GM19239 (cell line): Measurements from ENCODE around the gene NEK8.
A peak's percentile ranks its signal among the peaks of the same experiment; 100 is the strongest.
"Not testable (repeated sequence)": the region's sequence is repeated elsewhere in the genome, so short reads cannot be mapped to it uniquely, and the experiment has no call there.

ENCODE experiments used
- DNase-seq: peaks from one replicate; pipeline ENCODE4 v3.0.0; 2011; ENCODE audit warnings: low spot score; ENCODE audit not compliant: insufficient read length
- FAIRE-seq: peaks from 2 replicates; lab custom pipeline; 2011; peaks lifted over from hg19 to GRCh38; lab: Jason Lieb, UNC

NEK8 gene

DNA sequence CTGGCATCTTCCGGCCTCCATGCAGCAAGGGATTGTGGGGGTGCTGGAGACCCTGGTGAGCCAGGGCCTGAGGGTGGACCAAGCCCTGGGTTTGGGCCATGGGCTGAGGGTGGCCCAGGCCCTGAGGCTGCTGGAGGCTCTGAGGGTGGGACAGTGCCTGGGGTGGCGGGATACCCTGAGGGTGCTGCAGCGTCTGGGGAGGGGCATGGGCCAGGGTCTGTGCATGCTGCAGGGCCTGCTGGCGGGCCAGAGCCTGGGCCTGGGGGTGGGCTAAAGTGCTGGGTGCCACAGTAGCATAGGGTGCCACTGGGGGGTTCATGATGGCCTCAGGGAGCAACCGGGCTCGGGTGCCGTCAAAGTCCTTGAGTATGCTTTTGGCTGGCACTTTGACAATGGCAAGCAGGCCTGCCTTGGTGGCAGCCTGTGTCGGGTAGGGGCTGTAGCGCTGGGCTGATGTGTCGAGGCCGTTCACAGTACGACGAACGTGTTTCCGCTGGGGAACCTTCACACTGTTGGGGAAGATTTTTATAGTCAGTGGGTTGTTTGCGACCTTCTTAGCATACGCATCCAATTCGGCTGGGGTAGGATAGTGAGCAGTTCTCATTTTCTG, 30.8 kb downstream of the NEK8 start:
- FAIRE-seq = no peak
- DNase-seq = no peak

DNA sequence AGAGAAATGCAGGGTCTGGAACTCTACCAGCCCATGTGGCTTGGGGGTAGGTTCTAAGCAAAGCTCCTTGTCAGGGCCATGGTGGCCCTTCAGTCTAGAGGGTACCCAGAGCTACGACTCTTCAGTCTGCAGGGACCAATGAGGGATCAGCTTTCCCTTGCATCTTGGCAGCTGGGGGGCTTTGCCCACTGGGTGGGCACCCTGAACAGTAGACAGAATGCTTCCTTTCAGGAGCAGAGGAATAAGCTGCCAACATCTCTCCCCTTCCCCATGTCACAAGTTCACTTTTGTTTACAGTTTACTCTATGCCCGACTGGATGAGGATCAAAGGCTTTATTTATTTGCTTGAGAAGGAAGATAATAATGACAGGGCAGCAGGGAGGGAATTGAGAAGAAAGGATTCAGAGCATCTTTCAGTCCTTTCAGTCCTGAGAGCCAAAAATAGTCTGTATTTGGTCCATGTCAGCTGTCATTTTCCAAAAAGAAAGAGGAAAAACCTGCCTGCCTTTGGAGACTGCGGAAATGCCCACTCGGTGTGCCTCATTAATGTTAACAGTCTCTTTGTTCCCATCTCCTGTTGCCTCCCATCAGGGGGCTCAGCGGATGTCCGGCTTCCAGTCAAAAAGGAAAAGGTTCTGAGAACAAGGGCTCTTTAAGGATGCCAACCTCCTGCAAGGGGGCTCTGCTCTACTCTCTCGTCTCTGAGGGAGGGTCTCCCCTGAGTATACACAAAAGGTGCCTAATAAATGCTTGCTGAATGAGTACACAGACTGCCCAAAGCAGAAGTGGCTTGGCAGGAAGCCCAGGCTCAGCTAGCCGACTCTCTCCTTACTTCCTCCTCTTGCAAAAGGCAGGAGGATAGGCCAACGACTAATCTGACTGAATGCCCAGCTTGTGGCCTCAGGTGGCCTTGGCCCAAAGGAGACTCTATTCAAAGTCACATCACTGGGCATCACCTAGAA, 32.3 kb downstream of the NEK8 start:
- FAIRE-seq (no peak), DNase-seq (no peak)

DNA sequence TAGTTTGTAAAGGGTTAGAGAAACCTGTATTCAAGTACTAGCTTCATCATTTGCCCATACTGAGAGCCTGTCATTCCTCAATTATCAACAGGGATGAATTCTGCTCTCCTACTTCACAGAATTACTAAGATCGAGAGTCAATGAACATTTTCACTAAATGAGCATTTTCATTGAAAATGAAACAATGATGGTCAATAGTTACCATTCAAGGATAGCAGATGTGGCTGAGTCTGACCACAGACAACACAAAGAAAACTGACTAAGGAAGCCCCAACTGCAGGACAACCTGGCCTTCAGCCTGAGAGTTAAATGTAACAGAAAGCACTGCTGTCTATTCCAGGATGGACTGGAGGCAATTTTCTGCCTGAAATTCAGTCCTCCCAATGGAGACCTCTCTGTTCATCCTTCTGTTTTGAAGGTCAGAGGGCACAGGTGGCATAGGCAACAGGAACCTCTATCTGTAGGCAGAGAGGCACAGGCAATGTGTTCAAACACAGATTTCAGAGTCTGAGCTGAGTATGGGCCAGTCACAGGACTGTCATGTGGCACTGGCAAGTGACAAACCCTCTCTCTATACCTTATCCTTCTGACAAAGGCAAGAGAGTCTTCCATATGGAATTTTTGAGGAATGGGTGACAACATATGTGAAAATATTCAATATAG, 34.7 kb downstream of the NEK8 start:
- FAIRE-seq (peak; percentile 84), DNase-seq (peak; percentile 46)

DNA sequence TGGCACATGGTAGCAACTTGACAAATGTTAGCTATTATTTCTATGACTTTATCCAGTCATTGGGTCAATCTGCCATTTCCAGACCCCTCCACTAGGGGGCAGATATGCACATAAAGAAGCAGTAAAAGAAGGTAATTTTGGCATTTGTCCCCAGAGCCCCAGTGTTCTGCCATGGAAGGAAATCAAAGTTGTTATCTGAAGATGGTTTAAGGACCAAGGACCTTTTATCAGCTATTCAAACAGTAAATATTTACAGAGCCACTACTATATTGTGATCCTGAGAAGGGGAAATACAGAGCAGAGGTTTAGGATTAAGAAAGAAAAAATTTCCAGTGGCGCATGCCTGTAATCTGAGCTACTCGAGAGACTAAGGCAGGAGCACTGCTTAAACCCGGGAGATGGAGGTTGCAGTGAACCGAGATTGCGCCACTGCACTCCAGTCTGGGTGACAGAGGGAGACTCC, 35.2 kb downstream of the NEK8 start:
- peak; percentile 47 for DNase-seq
- peak; percentile 81 for FAIRE-seq

DNA sequence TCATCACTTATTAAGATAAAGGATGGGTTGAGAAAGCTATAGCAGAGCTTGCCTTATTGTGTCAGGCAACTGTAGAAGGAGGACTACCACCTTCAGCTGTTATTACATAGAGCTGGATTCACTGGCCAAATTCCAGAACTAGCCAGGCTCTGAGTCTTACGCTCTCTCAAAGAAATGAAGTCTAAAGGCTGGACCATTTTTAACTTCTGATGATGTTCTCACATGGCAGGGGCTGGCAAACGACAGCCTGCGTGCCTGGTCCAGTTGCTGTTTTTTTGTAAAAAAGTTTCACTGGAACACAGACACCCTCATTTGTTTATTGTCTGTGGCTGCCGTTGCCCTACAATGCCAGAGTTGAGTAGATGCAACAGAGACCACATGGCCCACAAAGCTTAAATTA, 36.5 kb downstream of the NEK8 start:
- no peak for DNase-seq
- FAIRE-seq = no peak

DNA sequence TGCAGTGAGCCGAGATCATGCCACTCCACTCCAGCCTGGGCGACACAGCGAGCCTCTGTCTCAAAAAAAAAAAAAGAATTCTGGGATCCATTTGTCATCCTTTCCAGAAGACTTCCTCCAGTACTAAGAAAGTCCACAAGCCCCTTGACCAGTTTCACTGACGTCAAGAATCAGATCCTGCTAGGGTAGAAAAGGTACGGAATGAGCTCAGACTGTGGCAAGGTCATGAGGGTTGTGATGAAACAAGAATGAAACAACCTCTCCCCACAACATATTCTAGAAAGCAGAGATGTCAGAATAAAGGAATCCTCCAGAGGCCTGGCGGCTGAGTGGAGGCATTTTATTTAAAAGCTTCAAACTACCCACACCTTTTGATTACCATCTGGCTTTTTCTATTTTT, 45.1 kb downstream of the NEK8 start:
- DNase-seq = no peak
- FAIRE-seq = no peak

DNA sequence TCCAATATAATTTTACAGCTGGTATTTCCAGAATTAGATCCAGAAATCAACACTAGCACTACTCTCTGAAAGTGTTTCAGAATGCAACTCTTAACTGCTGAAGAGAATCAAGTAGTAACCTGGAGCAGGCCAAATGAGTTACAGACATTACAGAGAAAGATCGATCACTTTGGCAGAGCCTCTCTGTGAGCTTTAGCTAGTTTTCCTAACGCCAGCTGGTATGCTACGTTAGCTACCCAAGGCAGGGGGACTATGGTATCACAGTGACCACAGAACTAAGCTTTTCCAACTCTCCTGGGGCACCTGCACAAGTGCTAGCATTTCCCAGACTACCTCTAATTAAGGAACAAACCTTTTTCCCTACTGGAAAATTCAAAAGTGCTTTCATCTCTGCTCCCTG, 45.6 kb downstream of the NEK8 start:
- FAIRE-seq (no peak), DNase-seq (no peak)

DNA sequence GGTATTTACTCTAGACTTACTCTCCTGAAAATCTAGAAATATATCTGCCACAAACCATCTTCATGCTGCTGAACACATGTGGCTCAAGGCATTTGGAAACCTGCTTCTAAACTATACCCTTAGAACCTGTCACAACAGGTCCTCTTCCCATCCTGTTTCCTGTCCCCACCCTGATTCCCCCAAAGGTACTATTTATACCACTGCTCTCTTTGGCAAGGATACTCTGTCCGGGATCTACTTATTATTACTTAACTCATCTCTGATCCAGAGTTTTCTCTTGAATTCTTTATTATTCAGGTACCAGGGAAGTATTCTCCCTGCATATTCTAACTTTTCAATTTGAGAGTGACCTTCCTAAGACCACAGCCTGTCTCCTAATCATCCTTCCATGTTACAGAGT, 48.6 kb downstream of the NEK8 start:
- no peak for DNase-seq
- no peak for FAIRE-seq

DNA sequence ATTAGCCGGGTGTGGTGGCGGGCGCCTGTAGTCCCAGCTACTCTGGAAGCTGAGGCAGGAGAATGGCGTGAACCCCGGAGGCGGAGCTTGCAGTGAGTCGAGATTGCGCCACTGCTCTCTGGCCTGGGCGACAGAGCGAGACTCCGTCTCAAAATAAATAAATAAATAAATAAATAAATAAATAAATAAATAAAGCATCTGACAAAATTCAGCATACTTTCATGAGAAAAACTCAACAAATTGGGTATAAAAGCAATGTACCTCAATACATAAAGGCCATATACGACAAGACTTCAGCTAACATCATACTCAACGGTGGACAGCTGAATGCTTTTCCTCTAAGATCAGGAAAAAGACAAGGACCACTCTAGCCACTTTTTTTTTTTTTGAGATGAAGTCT, 51.0 kb downstream of the NEK8 start:
- FAIRE-seq, DNase-seq: not testable (repeated sequence)

DNA sequence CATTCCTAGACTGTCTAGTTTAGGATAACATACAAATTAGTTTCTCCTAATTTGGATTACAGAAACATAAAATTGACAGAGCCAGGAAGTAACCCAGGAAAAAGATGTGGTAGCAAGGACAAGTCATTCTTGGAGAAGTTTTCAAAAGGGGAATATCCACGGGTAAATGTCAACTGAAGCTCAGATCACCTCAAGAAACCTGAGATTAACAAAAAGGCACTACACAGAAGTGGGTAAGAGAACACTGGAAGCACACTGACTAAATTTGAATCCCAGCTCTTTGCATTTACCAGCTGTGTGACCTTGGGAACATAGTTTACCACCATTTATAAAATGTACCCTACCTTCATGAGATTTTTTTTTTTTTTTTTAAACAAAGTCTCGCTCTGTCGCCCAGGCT, 54.6 kb downstream of the NEK8 start:
- no peak for DNase-seq
- no peak for FAIRE-seq

DNA sequence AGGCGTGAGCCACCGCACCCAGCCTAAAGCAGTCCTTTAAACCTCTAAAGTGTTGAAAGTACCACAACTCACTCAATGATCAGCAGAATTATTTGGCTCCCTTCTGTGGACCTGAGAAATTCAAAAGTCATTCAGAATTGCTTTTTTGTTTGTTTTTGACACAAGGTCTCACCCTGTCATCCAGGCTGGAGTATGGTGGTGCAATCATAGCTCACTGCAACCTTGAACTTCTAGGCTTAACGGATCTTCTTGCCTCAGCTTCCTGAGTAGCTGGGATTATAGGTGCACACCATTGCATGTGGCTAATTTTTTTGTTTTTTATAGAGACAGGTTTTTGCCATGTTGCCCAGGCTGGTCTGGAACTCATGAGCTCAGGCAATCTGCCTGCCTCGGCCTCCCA, 59.5 kb downstream of the NEK8 start:
- DNase-seq (no peak), FAIRE-seq (no peak)
